SU-DHL-6 (cell line): ENCODE measurements around the gene TMPRSS2.

Source experiments
- H2AFZ ChIP-seq: fragments of 200-600 bp; sonication (generic); 2 replicates; pipeline ENCODE4 v1.6.1; 2014; ENCODE audit warnings: low read depth, mild to moderate bottlenecking, moderate library complexity, mixed read lengths, antibody characterized with exemption, low read length; ENCODE audit not compliant: severe bottlenecking
- H3F3A ChIP-seq: fragments of 200-600 bp; shearing (Covaris generic); 2 replicates; pipeline ENCODE4 v1.6.0; 2016; ENCODE audit warnings: antibody characterized with exemption, mild to moderate bottlenecking; ENCODE audit not compliant: insufficient read depth
- H3K27ac ChIP-seq: fragments of 200-600 bp; sonication (generic); 2 replicates; pipeline ENCODE4 v1.5.1; 2016; ENCODE audit warnings: low read depth, mild to moderate bottlenecking, low read length, moderate library complexity, mixed read lengths
- H3K27me3 ChIP-seq: fragments of 200-600 bp; sonication (generic), shearing (Covaris generic); 2 replicates; pipeline ENCODE4 v1.6.0; 2014; ENCODE audit warnings: mild to moderate bottlenecking, low read length
- H3K36me3 ChIP-seq: fragments of 200-600 bp; sonication (generic); 2 replicates; pipeline ENCODE4 v1.6.1; 2014; ENCODE audit warnings: mild to moderate bottlenecking, low read length, mixed read lengths
- H3K4me2 ChIP-seq: fragments of 300-600, 200-600 bp; shearing (Covaris generic), sonication (generic); 2 replicates; pipeline ENCODE4 v1.6.0; 2014; ENCODE audit warnings: low read length, low read depth, mild to moderate bottlenecking; ENCODE audit not compliant: poor library complexity, severe bottlenecking
- H3K4me3 ChIP-seq: fragments of 200-600 bp; sonication (generic); 2 replicates; pipeline ENCODE4 v1.5.1; 2014; ENCODE audit warnings: antibody characterized with exemption, low read length, mild to moderate bottlenecking, mixed read lengths; ENCODE audit not compliant: insufficient read depth, poor library complexity, severe bottlenecking
- H3K79me2 ChIP-seq: fragments of 200-600 bp; sonication (generic); 2 replicates; pipeline ENCODE4 v1.6.1; 2014; ENCODE audit warnings: mild to moderate bottlenecking, low read length, moderate library complexity; ENCODE audit not compliant: insufficient read depth
- H3K9ac ChIP-seq: fragments of 200-600 bp; sonication (generic); 2 replicates; pipeline ENCODE4 v1.7.0; 2014; ENCODE audit warnings: mild to moderate bottlenecking, low read length
- H3K9me2 ChIP-seq: fragments of 200-600 bp; sonication (generic); replicated peaks from 2 replicates; pipeline ENCODE4 v1.6.1; 2014; ENCODE audit warnings: low read length; ENCODE audit not compliant: insufficient read depth
- H3K9me3 ChIP-seq: fragments of 200-600 bp; sonication (generic); 2 replicates; pipeline ENCODE4 v1.6.1; 2014; ENCODE audit warnings: low read length, mixed read lengths; ENCODE audit not compliant: insufficient read depth
- H4K20me1 ChIP-seq: fragments of 200-600 bp; sonication (generic); 2 replicates; pipeline ENCODE4 v1.6.1; 2014; ENCODE audit warnings: low read depth, mild to moderate bottlenecking, antibody characterized with exemption, low read length, moderate library complexity, mixed read lengths
- CTCF ChIP-seq: fragments of 200-600 bp; sonication (generic); IDR thresholded peaks from one replicate; pipeline ENCODE4 v1.5.1; 2017; ENCODE audit warnings: antibody characterized with exemption, mild to moderate bottlenecking, low read length, moderate library complexity; ENCODE audit not compliant: insufficient read depth, poor library complexity, severe bottlenecking
- EZH2phosphoT487 ChIP-seq: fragments of 200-600 bp; sonication (generic), shearing (Covaris generic); conservative IDR thresholded peaks from 2 replicates; pipeline ENCODE4 v1.6.1; 2018; ENCODE audit warnings: mild to moderate bottlenecking, antibody characterized with exemption, low read length, moderate library complexity, mixed read lengths

TMPRSS2 gene

DNA sequence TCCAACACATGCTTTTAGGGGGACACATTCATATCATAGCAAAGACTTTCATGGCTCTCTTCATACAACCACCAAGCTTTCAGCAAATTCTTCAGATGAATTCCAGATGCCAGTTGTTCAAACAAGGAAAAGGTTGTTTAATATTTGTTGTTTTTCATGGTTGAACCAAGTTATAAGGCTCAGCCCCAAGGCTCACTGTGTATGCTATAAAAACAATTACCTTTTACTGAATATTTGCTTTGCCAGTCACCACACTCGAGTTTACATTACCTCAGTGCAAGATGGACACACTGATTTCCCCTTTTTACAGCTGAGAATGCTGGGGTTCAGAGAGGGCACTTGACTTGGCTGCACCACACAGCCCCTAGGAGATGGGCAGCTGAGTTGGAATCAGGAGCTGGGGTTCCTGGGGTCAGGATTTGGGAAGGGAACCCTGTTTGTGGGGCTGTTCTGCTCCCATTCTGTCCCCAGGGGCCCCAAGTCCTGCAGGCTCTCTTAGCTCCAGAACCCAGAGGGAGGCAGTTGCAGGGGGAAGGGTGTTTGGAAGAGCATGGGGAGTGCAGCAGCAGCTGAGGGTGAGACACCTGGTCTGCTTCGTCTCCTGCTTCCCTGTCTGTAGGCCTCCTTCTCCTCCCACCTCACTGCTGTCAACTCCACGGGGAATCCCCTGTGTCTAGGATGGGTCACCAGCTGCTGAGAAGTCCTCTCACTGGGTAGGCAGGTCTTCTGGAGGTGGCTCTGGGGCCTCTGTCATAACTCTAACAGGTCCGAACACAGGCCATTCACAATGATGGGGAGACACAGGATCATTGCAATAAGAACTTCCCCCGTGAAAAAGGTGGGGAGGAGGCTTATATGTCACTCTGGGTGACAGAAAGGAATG is 12.8 kb upstream of the TMPRSS2 start:
- Histone ChIP-seq H3K9me3 (no peaks in the 10 kb centered on the region), H3K27me3 (no peaks in the 10 kb centered on the region), H3K79me2 (no peaks in the 10 kb centered on the region), H2AFZ (no peak overlapping the region), H3F3A (no peaks in the 10 kb centered on the region), H3K4me3 (no peak overlapping the region), H4K20me1 (no peaks in the 10 kb centered on the region), H3K27ac (no peak overlapping the region), H3K36me3 (no peaks in the 10 kb centered on the region), H3K9me2 (no peaks in the 10 kb centered on the region), H3K4me2 (no peak overlapping the region), H3K9ac (no peak overlapping the region)
- TF ChIP-seq EZH2phosphoT487 (no peak), CTCF (no peak)

- Histone ChIP-seq H3K27me3 (no peaks in the 10 kb centered on the region), H3K9ac (no peak overlapping the region)
- TF ChIP-seq CTCF = no peak
- no peak for TF ChIP-seq EZH2phosphoT487
Observed at GRCh38 chr21:41519806-41520559, 12.0 kb upstream of the TMPRSS2 start.

DNA sequence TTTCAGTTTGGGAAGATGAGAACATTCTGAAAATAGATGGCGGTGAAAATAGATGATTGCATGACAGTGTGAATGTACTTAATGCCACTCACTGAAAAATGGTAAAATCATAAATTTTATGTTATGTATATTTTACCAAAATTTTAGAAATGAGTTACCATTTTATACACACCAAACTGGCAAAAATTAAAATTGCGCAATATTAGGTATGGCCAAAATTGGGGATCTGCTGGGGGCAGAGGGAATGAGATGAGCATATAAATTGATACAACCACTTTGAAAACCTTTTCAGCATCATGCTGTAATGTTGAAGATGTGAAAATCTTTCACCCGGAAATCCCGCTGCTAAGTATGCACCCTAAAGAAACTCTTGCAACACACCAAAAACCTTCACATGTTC is 10.8 kb upstream of the TMPRSS2 start:
- no peak overlapping the region for H3K4me2 ChIP-seq
- no peak overlapping the region for H3K4me3 ChIP-seq
- H3K9me2 ChIP-seq = no peaks in the 10 kb centered on the region
- H3K79me2 ChIP-seq = no peaks in the 10 kb centered on the region
- H3K27ac ChIP-seq = no peak overlapping the region
- no peaks in the 10 kb centered on the region for H3K27me3 ChIP-seq
- TF ChIP-seq CTCF (no peak), EZH2phosphoT487 (no peak)
- no peaks in the 10 kb centered on the region for H3K9me3 ChIP-seq
- no peak overlapping the region for H3K9ac ChIP-seq
- no peaks in the 10 kb centered on the region for H3F3A ChIP-seq
- H3K36me3 ChIP-seq = no peaks in the 10 kb centered on the region
- H4K20me1 ChIP-seq = no peaks in the 10 kb centered on the region
- no peak overlapping the region for H2AFZ ChIP-seq

More at GRCh38 chr21:41519806-41520559, 12.0 kb upstream of the TMPRSS2 start:
- Histone ChIP-seq H3K36me3 (no peaks in the 10 kb centered on the region), H3K4me3 (no peak overlapping the region), H3K79me2 (no peaks in the 10 kb centered on the region), H3K9me3 (no peaks in the 10 kb centered on the region), H3K4me2 (no peak overlapping the region), H3F3A (no peaks in the 10 kb centered on the region), H4K20me1 (no peaks in the 10 kb centered on the region), H3K9me2 (no peaks in the 10 kb centered on the region), H2AFZ (no peak overlapping the region), H3K27ac (no peak overlapping the region)
